ENCODE measurements around the gene CUX1.
"Not testable (repeated sequence)": the region's sequence is repeated elsewhere in the genome, so short reads cannot be mapped to it uniquely, and the experiment has no call there.

Gene CUX1

GRCh38 chr7:101870361-101871062 lies 53.1 kb downstream of the CUX1 start:
- no peak for DNase-seq

GRCh38 chr7:101871351-101871750 lies 53.9 kb downstream of the CUX1 start:
- no peak for DNase-seq

- no peak for DNase-seq
Measured at GRCh38 chr7:101874028-101874427, 56.6 kb downstream of the CUX1 start.

DNA sequence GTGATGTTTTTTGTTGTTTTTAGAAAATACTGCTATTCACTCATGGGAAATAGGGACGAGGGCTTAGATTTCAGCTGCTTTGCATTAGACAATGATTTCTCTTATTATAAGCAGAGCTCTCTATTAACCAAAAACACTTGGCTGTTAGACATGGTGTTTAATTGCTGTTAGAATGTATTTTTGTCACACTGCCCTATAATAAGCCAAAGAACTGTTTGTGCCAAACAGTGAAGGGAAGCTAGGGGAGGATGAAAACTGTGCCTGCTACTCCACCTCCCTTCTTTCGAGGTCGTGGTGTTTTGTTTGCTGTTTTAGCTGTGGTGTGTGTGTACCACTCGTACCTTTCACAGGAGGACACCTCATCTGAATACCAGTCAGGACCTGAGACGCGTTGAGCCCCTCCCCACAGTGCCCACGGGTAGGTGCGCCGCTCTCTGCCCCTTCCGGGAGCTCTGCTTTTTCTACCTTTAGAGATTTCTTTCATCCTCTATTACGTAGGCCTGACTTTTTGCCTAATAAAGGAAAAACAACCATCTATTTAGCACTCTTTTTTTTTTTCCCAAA lies 57.9 kb downstream of the CUX1 start:
- no peak for DNase-seq

DNA sequence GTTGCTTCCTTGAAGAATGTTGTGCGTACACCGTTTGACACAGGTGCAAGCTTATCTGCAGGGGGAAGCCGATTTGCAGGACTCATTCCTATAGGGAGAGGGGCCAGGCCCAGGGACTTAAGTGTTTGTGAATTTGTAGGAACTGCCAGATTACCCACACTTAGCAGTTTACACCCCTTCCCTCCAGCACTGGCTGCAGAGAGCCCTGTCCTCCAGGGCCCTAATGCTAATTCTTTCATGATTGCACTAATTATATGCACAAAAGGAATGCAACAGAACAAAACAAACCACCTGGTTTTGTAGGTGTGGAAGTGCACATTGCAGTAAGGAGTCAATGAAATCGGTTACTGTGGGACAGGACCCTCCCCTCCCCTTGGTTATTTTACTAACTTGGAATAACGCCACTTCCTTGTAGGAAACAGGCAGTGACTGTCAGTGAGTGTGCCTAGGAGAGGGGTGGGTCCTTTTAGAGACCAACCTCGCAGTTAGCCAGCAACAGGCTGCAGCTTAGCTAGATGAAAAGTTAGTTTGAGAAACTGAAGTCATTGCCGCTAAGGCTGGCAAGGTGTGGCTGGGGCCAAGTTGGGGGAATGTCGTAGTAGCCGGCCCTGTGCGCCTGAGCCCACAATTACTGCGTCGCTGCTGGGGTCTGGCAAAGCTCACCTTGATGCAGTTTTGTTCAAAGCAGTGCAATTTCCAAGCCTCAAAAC lies 60.6 kb downstream of the CUX1 start:
- no peak for DNase-seq

- no peak for DNase-seq
Measured at GRCh38 chr7:101878938-101879337, 61.5 kb downstream of the CUX1 start.

GRCh38 chr7:101879565-101879964 lies 62.1 kb downstream of the CUX1 start:
- DNase-seq = no peak

GRCh38 chr7:101880282-101881054 lies 63.0 kb downstream of the CUX1 start:
- no peak for DNase-seq

DNA sequence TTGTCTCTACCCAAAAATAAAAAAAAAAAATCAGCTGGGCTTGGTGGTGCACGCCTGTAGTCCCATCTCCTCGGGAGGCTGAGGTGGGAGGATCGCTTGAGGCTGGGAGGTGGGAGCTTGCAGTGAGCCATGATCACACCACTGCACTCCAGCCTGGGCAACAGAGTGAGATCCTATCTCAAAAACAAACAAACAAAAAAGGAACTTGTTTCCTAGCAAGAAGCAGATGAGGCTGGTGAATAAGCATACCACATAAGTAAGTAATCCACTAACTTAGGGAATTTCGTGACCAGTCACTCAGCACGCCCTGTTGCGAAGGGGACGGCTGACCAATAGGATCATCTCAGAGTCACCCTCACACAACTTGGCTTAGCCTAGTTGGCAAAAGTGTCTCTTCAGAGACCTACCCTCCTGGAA lies 64.6 kb downstream of the CUX1 start:
- DNase-seq = no peak

- no peak for DNase-seq
Measured at GRCh38 chr7:101882595-101883564, 65.5 kb downstream of the CUX1 start.

DNA sequence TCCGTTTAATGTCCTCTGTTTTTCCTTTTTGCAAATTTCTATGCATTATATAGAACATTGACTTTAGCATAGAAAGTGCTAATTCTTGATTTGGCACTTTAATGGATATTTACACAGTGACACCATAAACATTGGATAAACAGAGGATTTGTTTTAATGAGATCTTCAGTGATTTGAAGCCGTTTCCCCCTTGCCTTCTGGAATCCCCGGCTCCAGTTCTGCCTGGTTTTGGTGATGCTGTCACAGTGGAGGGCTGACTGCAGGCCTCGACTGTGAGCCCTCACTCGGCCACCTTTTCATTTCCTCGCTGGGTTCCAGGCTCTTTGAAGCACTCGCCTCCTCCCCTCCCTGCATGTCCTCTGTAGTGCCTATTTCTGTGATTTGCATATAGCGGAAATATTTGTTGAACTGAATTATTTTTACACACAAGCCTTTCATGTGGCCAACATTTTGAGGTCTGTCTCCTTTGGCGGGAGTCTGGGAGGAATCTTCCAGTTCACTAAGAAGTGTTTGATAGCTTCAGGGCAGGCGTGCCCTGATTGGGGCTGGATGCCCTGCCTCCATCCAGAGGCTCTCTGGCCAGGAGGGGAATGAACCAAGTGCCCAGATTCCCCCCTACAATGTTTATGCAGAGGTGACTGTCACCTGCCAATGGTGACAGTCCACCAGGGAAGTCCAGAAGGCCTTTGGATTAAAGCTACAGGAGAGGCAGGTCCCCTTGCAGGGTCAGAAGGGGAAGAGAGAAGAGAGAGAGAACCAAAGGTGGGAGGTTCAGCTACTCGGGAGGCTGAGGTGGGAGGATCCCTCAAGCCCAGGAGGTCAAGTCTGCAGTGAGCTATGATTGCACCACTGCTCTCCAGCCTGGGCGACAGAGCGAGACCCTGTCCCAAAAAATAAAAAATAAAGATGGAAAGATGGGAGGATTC lies 67.5 kb downstream of the CUX1 start:
- no peak for DNase-seq

- DNase-seq = no peak
Measured at GRCh38 chr7:101885597-101885955, 68.2 kb downstream of the CUX1 start.

GRCh38 chr7:101887352-101887751 lies 69.9 kb downstream of the CUX1 start:
- DNase-seq = not testable (repeated sequence)

- not testable (repeated sequence) for DNase-seq
Measured at GRCh38 chr7:101888564-101888963, 71.1 kb downstream of the CUX1 start.

DNA sequence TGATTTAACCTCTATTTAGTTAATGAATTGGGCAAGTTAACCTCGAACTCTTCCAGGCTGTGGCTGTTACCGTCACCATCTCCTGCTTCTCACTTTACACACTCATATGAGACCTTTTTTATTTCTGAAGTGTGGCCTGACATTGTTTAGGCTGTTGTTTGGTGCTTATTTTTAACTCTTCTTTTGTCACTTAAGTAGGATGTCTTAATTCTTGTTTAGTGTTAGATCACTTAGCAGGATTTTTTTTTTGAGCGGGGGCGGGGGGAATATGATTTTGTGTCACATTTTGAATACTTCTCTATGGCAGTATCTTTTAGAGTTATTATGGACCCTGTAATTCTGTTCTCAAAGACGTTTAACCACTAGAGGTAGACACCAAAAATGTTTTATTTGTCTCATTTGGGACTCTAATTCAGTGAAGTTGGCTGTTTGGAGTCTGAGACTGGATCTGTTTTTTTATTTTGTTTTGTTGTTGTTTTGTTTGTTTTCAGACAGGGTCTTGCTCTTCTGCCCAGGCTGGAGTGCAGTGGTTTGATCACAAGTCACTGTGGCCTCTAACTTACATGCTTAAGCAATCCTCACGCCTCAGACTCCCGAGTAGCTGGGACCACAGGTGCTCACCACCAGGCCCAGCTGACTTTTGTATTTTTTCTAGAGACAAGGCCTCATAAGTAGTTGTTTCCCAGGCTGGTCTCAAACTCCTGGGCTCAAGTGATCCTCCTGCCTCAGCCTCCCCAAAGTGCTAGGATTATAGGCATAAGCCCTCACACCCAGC lies 73.5 kb downstream of the CUX1 start:
- no peak for DNase-seq

- DNase-seq = no peak
Measured at GRCh38 chr7:101891936-101892640, 74.7 kb downstream of the CUX1 start.

GRCh38 chr7:101893341-101894082 lies 76.1 kb downstream of the CUX1 start:
- no peak for DNase-seq

DNA sequence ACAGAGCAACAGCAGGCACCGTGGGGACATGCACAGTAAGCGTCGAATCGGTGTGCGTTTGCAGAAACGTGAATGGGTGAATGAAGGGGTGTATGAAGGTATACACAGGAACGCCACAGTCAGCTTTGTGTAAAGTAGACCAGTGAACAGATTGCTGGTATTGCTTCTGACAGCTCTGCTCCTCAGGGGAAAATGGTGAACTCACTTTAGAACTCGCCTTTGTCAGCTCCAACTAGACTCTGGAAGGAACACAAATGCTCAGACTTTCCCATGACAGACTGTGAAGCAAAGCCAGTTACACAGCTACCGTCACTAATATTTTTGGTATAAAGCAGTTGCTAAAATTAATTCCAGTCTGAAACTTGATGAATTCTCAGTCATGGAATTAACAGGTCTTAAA lies 78.9 kb downstream of the CUX1 start:
- DNase-seq = no peak

DNA sequence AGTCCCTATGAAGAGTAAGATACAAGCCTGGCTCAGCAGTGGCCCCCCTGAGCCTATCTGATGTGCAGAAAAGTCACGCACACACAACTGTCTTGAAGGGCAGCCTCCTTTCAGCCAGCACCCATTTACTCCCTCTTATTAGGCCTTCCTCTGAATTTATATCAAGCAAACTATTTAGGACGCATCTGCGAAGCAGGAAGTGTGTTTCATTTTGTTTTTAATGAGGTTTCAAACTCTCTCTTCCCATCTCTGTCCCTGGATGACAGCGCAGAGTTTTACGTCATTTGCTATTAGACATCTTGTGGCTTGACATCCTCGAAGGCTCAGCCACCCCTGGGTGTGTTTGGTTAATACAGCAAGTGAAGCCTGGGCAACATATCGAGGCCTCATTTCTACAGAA lies 79.5 kb downstream of the CUX1 start:
- DNase-seq = no peak
